ENCODE data around the gene GTSE1.

Gene GTSE1

GRCh38 chr22:46272762-46273431 is 23.8 kb upstream of the GTSE1 start:
- DNase-seq = no peak
- in situ Hi-C loops (cut with HindIII; ENCODE audit: low pct_ligation_motif_present, low pct_unique_long_range_greater_than_20kb, low sequenced_read_pairs) = no loop called here

- in situ Hi-C loops (cut with HindIII; ENCODE audit: low pct_ligation_motif_present, low pct_unique_long_range_greater_than_20kb, low sequenced_read_pairs) = no loop called here
- no peak for DNase-seq
These were observed 23.1 kb upstream of the GTSE1 start for GRCh38 chr22:46273432-46274148.

GRCh38 chr22:46274381-46274780 is 22.3 kb upstream of the GTSE1 start:
- no peak for DNase-seq
- in situ Hi-C loops (cut with HindIII; ENCODE audit: low pct_ligation_motif_present, low pct_unique_long_range_greater_than_20kb, low sequenced_read_pairs) = no loop called here

GRCh38 chr22:46275455-46276122 is 21.1 kb upstream of the GTSE1 start:
- no peak for DNase-seq
- in situ Hi-C loops (cut with HindIII; ENCODE audit: low pct_ligation_motif_present, low pct_unique_long_range_greater_than_20kb, low sequenced_read_pairs) = no loop called here

- no peak for DNase-seq
- in situ Hi-C loops (cut with HindIII; ENCODE audit: low pct_ligation_motif_present, low pct_unique_long_range_greater_than_20kb, low sequenced_read_pairs) = no loop called here
These were observed 20.1 kb upstream of the GTSE1 start for GRCh38 chr22:46276563-46276962.

GRCh38 chr22:46278656-46279645 is 17.7 kb upstream of the GTSE1 start:
- in situ Hi-C loops (cut with HindIII; ENCODE audit: low pct_ligation_motif_present, low pct_unique_long_range_greater_than_20kb, low sequenced_read_pairs) = no loop called here
- DNase-seq = no peak

- in situ Hi-C loops (cut with HindIII; ENCODE audit: low pct_ligation_motif_present, low pct_unique_long_range_greater_than_20kb, low sequenced_read_pairs) = no loop called here
These were observed 16.4 kb upstream of the GTSE1 start for GRCh38 chr22:46280063-46280817.

GRCh38 chr22:46280999-46281623 is 15.6 kb upstream of the GTSE1 start:
- in situ Hi-C loops (cut with HindIII; ENCODE audit: low pct_ligation_motif_present, low pct_unique_long_range_greater_than_20kb, low sequenced_read_pairs) = no loop called here
- no peak for DNase-seq

More at GRCh38 chr22:46280063-46280817, 16.4 kb upstream of the GTSE1 start:
- DNase-seq = no peak

GRCh38 chr22:46281866-46282678 is 14.6 kb upstream of the GTSE1 start:
- in situ Hi-C loops (cut with HindIII; ENCODE audit: low pct_ligation_motif_present, low pct_unique_long_range_greater_than_20kb, low sequenced_read_pairs) = no loop called here
- no peak for DNase-seq

GRCh38 chr22:46286006-46286405 is 10.7 kb upstream of the GTSE1 start:
- in situ Hi-C loops (cut with HindIII; ENCODE audit: low pct_ligation_motif_present, low pct_unique_long_range_greater_than_20kb, low sequenced_read_pairs) = no loop called here

GRCh38 chr22:46286941-46287872 is 9.5 kb upstream of the GTSE1 start:
- no peak for DNase-seq

More at GRCh38 chr22:46286006-46286405, 10.7 kb upstream of the GTSE1 start:
- no peak for DNase-seq

GRCh38 chr22:46287873-46288751 is 8.6 kb upstream of the GTSE1 start:
- no peak for DNase-seq
- in situ Hi-C loops (cut with HindIII; ENCODE audit: low pct_ligation_motif_present, low pct_unique_long_range_greater_than_20kb, low sequenced_read_pairs) = no loop called here

More at GRCh38 chr22:46286941-46287872, 9.5 kb upstream of the GTSE1 start:
- in situ Hi-C loops (cut with HindIII; ENCODE audit: low pct_ligation_motif_present, low pct_unique_long_range_greater_than_20kb, low sequenced_read_pairs) = no loop called here

GRCh38 chr22:46288846-46289243 is 7.8 kb upstream of the GTSE1 start:
- DNase-seq = no peak
- in situ Hi-C loops (cut with HindIII; ENCODE audit: low pct_ligation_motif_present, low pct_unique_long_range_greater_than_20kb, low sequenced_read_pairs) = no loop called here

GRCh38 chr22:46289244-46289891 is 7.3 kb upstream of the GTSE1 start:
- no peak for DNase-seq

More at GRCh38 chr22:46289244-46289891, 7.3 kb upstream of the GTSE1 start:
- in situ Hi-C loops (cut with HindIII; ENCODE audit: low pct_ligation_motif_present, low pct_unique_long_range_greater_than_20kb, low sequenced_read_pairs) = no loop called here
